HEK293 (cell line): ENCODE results near the gene TSPYL4.

Experiments used
- CTCF ChIA-PET: fragments of 350-600 bp; formaldehyde crosslinking; extraction: SDS; loops from one replicate; lab custom pipeline; 2021; ENCODE audit warnings: antibody characterized with exemption; lab: Yijun Ruan, JAX
- POLR2A ChIA-PET: fragments of 300-600 bp; formaldehyde crosslinking; extraction: SDS; loops from one replicate; lab custom pipeline; 2020; ENCODE audit warnings: antibody characterized with exemption, inconsistent platforms; lab: Yijun Ruan, JAX
- H3K27ac ChIP-seq: fragments of 200-500 bp; sonication (Bioruptor generic); 2 replicates; pipeline ENCODE4 v1.5.1; 2014; ENCODE audit warnings: low read depth, low read length, control low read depth, inconsistent platforms; ENCODE audit errors: extremely low read depth
- H3K36me3 ChIP-seq, 2 experiments: fragments of 200-500 bp in 1 of 2; sonication (Bioruptor generic) in 1 of 2; 1 replicate in 1 of 2; 2 replicates in 1 of 2; pipeline ENCODE4 v1.5.1; 2014 to 2017; ENCODE audit warnings: inconsistent platforms in 2 of 2, low read length in 2 of 2; ENCODE audit not compliant: control insufficient read depth in 2 of 2, insufficient read depth in 1 of 2
- H3K4me1 ChIP-seq: fragments of 200-500 bp; sonication (Bioruptor generic); 2 replicates; pipeline ENCODE4 v1.5.1; 2014; ENCODE audit warnings: mild to moderate bottlenecking, low read length, inconsistent platforms; ENCODE audit not compliant: control insufficient read depth, insufficient read depth
- H3K4me3 ChIP-seq: 2 replicates; pipeline ENCODE4 v1.5.1; 2011; ENCODE audit warnings: low read depth, mild to moderate bottlenecking, control low read depth, low read length, moderate library complexity
- H3K9me3 ChIP-seq: fragments of 200-500 bp; sonication (Bioruptor generic); 2 replicates; pipeline ENCODE4 v1.5.1; 2014; ENCODE audit warnings: low read depth, low read length, inconsistent platforms; ENCODE audit not compliant: control insufficient read depth, insufficient read depth
- KLF10 ChIP-seq: fragments of 450-650 bp; IDR thresholded peaks from 2 replicates; pipeline ENCODE4 v1.5.1; 2018; ENCODE audit warnings: missing biosample characterization, mild to moderate bottlenecking, missing genetic modification characterization
- PRDM2 ChIP-seq: fragments of 450-650 bp; formaldehyde crosslinking; IDR thresholded peaks from 2 replicates; pipeline ENCODE4 v1.5.1; 2016; ENCODE audit warnings: missing biosample characterization, missing genetic modification characterization, borderline replicate concordance
- SP7 ChIP-seq: fragments of 450-650 bp; formaldehyde crosslinking; IDR thresholded peaks from 2 replicates; pipeline ENCODE4 v1.5.1; 2016; ENCODE audit warnings: missing biosample characterization, missing genetic modification characterization
- ZFHX2 ChIP-seq: fragments of 450-650 bp; formaldehyde crosslinking; conservative IDR thresholded peaks from 2 replicates; pipeline ENCODE4 v1.5.1; 2016; ENCODE audit warnings: missing biosample characterization, missing genetic modification characterization
- ZIC2 ChIP-seq: fragments of 450-650 bp; formaldehyde crosslinking; IDR thresholded peaks from 2 replicates; pipeline ENCODE4 v1.5.1; 2016; ENCODE audit warnings: missing biosample characterization, missing genetic modification characterization
- ZNF24 ChIP-seq: fragments of 450-650 bp; formaldehyde crosslinking; IDR thresholded peaks from 2 replicates; pipeline ENCODE4 v1.5.1; 2016; ENCODE audit warnings: missing biosample characterization, missing genetic modification characterization
- ZNF394 ChIP-seq: fragments of 450-650 bp; formaldehyde crosslinking; IDR thresholded peaks from 2 replicates; pipeline ENCODE4 v1.5.1; 2016; ENCODE audit warnings: missing biosample characterization, missing genetic modification characterization, mild to moderate bottlenecking, moderate library complexity, borderline replicate concordance
- ZNF433 ChIP-seq: fragments of 450-650 bp; formaldehyde crosslinking; IDR thresholded peaks from 2 replicates; pipeline ENCODE4 v1.5.1; 2016; ENCODE audit warnings: missing biosample characterization, missing genetic modification characterization, low read depth
- ZNF501 ChIP-seq: fragments of 450-650 bp; formaldehyde crosslinking; IDR thresholded peaks from 2 replicates; pipeline ENCODE4 v1.5.1; 2016; ENCODE audit warnings: missing biosample characterization, missing genetic modification characterization
- ZNF544 ChIP-seq: fragments of 450-650 bp; formaldehyde crosslinking; IDR thresholded peaks from 2 replicates; pipeline ENCODE4 v1.5.0; 2017; ENCODE audit warnings: missing biosample characterization, missing genetic modification characterization
- ZNF585B ChIP-seq: fragments of 450-650 bp; formaldehyde crosslinking; IDR thresholded peaks from 2 replicates; pipeline ENCODE4 v1.5.1; 2016; ENCODE audit warnings: missing biosample characterization, missing genetic modification characterization
- ZNF596 ChIP-seq: fragments of 450-650 bp; IDR thresholded peaks from 2 replicates; pipeline ENCODE4 v1.5.0; 2018; ENCODE audit warnings: missing biosample characterization, mild to moderate bottlenecking, missing genetic modification characterization, moderate library complexity
- ZNF658 ChIP-seq: fragments of 450-650 bp; formaldehyde crosslinking; IDR thresholded peaks from 2 replicates; pipeline ENCODE4; 2016; ENCODE audit warnings: missing biosample characterization, missing genetic modification characterization
- ZNF670 ChIP-seq: fragments of 450-650 bp; formaldehyde crosslinking; IDR thresholded peaks from 2 replicates; pipeline ENCODE4 v1.5.1; 2016; ENCODE audit warnings: missing biosample characterization, missing genetic modification characterization, low read depth
- ZNF704 ChIP-seq: fragments of 450-650 bp; formaldehyde crosslinking; IDR thresholded peaks from 2 replicates; pipeline ENCODE4 v1.5.1; 2016; ENCODE audit warnings: missing biosample characterization, missing genetic modification characterization
- ZNF785 ChIP-seq: fragments of 450-650 bp; formaldehyde crosslinking; IDR thresholded peaks from 2 replicates; pipeline ENCODE4 v1.5.1; 2016; ENCODE audit warnings: missing biosample characterization, missing genetic modification characterization
- ZNF830 ChIP-seq: fragments of 450-650 bp; IDR thresholded peaks from 2 replicates; pipeline ENCODE4 v1.5.0; 2018; ENCODE audit warnings: missing biosample characterization, missing genetic modification characterization, low read depth, mild to moderate bottlenecking, moderate library complexity
- TF ChIP-seq, protein P1 (sequence below): fragments of 450-650 bp; formaldehyde crosslinking; IDR thresholded peaks from 2 replicates; pipeline ENCODE4 v1.5.1; 2016; ENCODE audit warnings: missing biosample characterization, missing genetic modification characterization
- TF ChIP-seq, protein P2 (sequence below): fragments of 450-650 bp; formaldehyde crosslinking; IDR thresholded peaks from 2 replicates; pipeline ENCODE4 v1.5.1; 2016; ENCODE audit warnings: missing biosample characterization, missing genetic modification characterization
- TF ChIP-seq, protein P3 (sequence below): fragments of 450-650 bp; formaldehyde crosslinking; IDR thresholded peaks from 2 replicates; pipeline ENCODE4 v1.5.1; 2016; ENCODE audit warnings: missing biosample characterization, missing genetic modification characterization
- TF ChIP-seq, protein P4 (sequence below): fragments of 450-650 bp; formaldehyde crosslinking; IDR thresholded peaks from 2 replicates; pipeline ENCODE4 v1.5.1; 2016; ENCODE audit warnings: missing biosample characterization, missing genetic modification characterization

Gene TSPYL4

GRCh38 chr6:116279232-116280160, 25.6 kb upstream of the TSPYL4 start, which contains the start of gene TSPYL1:
TSPYL1 (minus strand) TSS chr6:116279930; CDS start chr6:116279830, 100 bp downstream.
- POLR2A ChIA-PET, result interaction anchor here (0.6 to 4.7 kb wide), 17 partner anchors 9 to 336 kb away, joined by 3 to 31 read pairs (median 4); partner anchors contain the start of genes DSE, RSPH4A, RWDD1 and TRAPPC3L
- H3K4me3 ChIP-seq, result peak within 1 kb of the TSS; percentile 97
- H3K4me1 ChIP-seq, result peaks cover 4% of the 10 kb centered on the region; the same call in 1 of the 2 replicates
- no peaks in the 10 kb centered on the region for H3K9me3 ChIP-seq
- peaks cover 7 to 35% of the 10 kb centered on the region in 2 experiments; a peak in 2 of 3 replicates for H3K36me3 ChIP-seq
- H3K27ac ChIP-seq, result peak within 1 kb of the TSS; percentile 94
- CTCF ChIA-PET, result interaction anchor here (0.5 to 5.4 kb wide), 16 partner anchors 9 to 389 kb away, joined by 3 to 78 read pairs (median 4); partner anchors contain the start of genes CALHM5 and ZUP1
- TF ChIP-seq, protein P1, sequence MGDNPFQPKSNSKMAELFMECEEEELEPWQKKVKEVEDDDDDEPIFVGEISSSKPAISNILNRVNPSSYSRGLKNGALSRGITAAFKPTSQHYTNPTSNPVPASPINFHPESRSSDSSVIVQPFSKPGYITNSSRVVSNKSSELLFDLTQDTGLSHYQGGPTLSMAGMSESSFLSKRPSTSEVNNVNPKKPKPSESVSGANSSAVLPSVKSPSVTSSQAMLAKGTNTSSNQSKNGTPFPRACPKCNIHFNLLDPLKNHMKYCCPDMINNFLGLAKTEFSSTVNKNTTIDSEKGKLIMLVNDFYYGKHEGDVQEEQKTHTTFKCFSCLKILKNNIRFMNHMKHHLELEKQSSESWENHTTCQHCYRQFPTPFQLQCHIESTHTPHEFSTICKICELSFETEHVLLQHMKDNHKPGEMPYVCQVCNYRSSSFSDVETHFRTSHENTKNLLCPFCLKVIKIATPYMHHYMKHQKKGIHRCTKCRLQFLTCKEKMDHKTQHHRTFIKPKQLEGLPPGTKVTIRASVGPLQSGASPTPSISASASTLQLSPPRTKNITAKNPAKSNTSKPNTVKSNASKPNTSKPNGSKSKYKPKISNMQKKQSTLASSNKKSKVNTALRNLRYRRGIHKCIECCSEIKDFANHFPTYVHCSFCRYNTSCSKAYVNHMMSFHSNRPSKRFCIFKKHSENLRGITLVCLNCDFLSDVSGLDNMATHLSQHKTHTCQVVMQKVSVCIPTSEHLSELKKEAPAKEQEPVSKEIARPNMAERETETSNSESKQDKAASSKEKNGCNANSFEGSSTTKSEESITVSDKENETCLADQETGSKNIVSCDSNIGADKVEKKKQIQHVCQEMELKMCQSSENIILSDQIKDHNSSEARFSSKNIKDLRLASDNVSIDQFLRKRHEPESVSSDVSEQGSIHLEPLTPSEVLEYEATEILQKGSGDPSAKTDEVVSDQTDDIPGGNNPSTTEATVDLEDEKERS (tag by site-specific recombination), result no peak
- TF ChIP-seq ZIC2 (tag by site-specific recombination), result peak; percentile 45
- TF ChIP-seq, protein P2, sequence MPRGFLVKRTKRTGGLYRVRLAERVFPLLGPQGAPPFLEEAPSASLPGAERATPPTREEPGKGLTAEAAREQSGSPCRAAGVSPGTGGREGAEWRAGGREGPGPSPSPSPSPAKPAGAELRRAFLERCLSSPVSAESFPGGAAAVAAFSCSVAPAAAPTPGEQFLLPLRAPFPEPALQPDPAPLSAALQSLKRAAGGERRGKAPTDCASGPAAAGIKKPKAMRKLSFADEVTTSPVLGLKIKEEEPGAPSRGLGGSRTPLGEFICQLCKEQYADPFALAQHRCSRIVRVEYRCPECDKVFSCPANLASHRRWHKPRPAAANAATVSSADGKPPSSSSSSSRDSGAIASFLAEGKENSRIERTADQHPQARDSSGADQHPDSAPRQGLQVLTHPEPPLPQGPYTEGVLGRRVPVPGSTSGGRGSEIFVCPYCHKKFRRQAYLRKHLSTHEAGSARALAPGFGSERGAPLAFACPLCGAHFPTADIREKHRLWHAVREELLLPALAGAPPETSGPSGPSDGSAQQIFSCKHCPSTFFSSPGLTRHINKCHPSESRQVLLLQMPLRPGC (tag by site-specific recombination), result 0 out of 2 replicates have a peak, but pooled peaks have one; percentile 33
- TF ChIP-seq ZNF704 (tag by site-specific recombination), result no peak
- TF ChIP-seq ZNF24 (tag by site-specific recombination), result 0 out of 2 replicates have a peak, but pooled peaks have one; percentile 65
- peak; percentile 91 for TF ChIP-seq ZNF394 (tag by site-specific recombination)
- TF ChIP-seq, protein P3, sequence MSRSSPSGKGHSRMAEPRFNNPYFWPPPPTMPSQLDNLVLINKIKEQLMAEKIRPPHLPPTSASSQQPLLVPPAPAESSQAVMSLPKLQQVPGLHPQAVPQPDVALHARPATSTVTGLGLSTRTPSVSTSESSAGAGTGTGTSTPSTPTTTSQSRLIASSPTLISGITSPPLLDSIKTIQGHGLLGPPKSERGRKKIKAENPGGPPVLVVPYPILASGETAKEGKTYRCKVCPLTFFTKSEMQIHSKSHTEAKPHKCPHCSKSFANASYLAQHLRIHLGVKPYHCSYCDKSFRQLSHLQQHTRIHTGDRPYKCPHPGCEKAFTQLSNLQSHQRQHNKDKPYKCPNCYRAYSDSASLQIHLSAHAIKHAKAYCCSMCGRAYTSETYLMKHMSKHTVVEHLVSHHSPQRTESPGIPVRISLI (tag by site-specific recombination), result no peak
- TF ChIP-seq ZNF544 (tag by site-specific recombination), result no peak
- TF ChIP-seq ZNF830 (tag by site-specific recombination), result no peak
- TF ChIP-seq ZNF433 (tag by site-specific recombination), result no peak
- TF ChIP-seq PRDM2 (tag by site-specific recombination), result peak; percentile 71; the same call in 1 of the 2 replicates
- no peak for TF ChIP-seq KLF10 (tag by site-specific recombination)
- TF ChIP-seq, protein P4, sequence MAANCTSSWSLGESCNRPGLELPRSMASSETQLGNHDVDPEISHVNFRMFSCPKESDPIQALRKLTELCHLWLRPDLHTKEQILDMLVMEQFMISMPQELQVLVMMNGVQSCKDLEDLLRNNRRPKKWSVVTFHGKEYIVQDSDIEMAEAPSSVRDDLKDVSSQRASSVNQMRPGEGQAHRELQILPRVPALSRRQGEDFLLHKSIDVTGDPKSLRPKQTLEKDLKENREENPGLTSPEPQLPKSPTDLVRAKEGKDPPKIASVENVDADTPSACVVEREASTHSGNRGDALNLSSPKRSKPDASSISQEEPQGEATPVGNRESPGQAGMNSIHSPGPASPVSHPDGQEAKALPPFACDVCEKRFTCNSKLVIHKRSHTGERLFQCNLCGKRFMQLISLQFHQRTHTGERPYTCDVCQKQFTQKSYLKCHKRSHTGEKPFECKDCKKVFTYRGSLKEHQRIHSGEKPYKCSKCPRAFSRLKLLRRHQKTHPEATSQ, result peak; percentile 44; the same call in 1 of the 2 replicates
- peak; percentile 59; the same call in 1 of the 2 replicates for TF ChIP-seq SP7 (tag by site-specific recombination)
- no peak for TF ChIP-seq ZNF785 (tag by site-specific recombination)
- peak; percentile 75 for TF ChIP-seq ZNF501
- no peak for TF ChIP-seq ZNF670
- peak; percentile 94 for TF ChIP-seq ZFHX2 (tag by site-specific recombination)
- TF ChIP-seq ZNF596 (tag by site-specific recombination), result no peak
- no peak for TF ChIP-seq ZNF585B
- no peak for TF ChIP-seq ZNF658 (tag by site-specific recombination)
